Renal pelvis (tissue), 4 donors: Measurements from ENCODE around the gene RANBP9. TPM values are rescaled to one million over a fixed set of nuclear protein-coding genes. Genes with fewer than 3 reads are reported as not detected.

Experiments used
- DNase-seq: peaks from one replicate; pipeline ENCODE4 v3.0.0-alpha.2; 2013
- polyA plus RNA-seq, 3 donors: library from polyadenylated mRNA; unstranded; fragments of 120-200 nt; gene quantifications; one replicate each; pipeline ENCODE4 v1.2.1, GENCODE V29; 2013; ENCODE audit not compliant: insufficient read length in 3 of 3

Gene RANBP9
- polyA plus RNA-seq, 3 donors = 39.9 to 41.6 (median 39.9) TPM

DNA sequence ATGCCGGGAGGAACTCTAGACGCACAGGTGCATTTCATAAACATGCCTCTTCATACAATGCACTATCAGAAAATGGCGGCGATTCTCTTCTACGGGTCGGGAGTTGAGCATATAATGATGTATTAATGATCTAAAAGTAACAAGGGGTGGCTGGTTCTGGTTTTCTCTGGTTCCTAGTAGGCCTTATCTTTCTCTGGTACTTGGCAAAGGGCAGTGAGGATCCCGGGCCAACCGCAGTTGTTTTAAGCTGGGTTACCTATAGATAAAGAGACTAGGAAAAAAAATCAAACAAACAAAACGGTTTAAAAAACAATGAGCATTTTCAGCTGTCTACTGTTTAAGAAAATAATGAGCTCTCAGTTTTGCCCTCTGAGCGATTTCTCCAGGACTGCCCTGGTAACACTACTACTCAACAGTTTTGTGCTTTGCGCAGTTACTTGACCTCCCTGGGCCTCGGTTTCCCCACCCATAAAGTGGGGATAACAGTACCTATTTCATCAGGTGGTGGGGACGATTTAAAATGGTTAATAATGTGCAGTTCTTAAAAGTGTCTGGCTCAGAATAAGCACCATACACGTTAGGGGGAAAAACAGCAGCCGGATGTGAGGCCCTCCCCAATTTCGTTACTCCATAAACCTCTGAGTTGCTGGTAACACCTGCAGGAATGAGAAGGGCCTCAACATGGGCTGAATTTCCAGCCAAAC lies 138.5 kb downstream of the RANBP9 start:
- DNase-seq = no peak

DNA sequence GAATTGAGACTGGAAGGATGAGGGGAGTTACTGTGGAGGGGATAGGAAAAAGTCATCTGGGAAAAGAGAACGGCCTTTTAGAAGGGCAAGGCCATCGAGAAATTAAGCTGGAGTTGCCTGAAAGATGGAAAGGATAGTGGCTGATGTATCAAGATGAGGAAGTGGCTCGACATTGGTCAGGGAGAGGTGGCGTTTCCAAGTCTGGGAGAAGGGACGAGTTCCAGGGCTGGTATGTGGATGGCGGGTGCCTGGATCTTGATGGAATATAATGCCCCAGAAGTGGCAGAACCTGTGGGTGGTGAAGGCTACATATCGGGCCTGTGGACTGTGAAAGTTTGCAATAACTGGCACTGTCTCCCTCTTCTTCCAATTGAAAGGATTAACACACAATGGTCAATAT lies 139.4 kb downstream of the RANBP9 start:
- DNase-seq = no peak

Other genes with a start within 250 kb of the RANBP9 start
- gene GFOD1, start 224.2 kb downstream of the RANBP9 start, polyA plus RNA-seq = 1 to 10 TPM; 1.6 to 2.4 (median 2.1) TPM
- gene SIRT5, start 137.2 kb downstream of the RANBP9 start, polyA plus RNA-seq = 10 to 100 TPM; 16.9 to 24.9 (median 23.8) TPM
- 10 to 100 TPM; 80.8 to 88.1 (median 87.1) TPM for gene NOL7, start 96.5 kb downstream of the RANBP9 start, polyA plus RNA-seq
- 10 to 100 TPM; 49.7 to 61.2 (median 51.5) TPM for gene MCUR1, start 102.7 kb upstream of the RANBP9 start, polyA plus RNA-seq
- 1 to 10 TPM; 3.0 to 4.1 (median 3.5) TPM for gene RNF182, start 213.1 kb upstream of the RANBP9 start, polyA plus RNA-seq